ENCODE data around the gene FN1. TPM values are rescaled to one million over a fixed set of nuclear protein-coding genes. Genes with fewer than 3 reads are reported as not detected.

FN1 gene
- total and polyA plus RNA-seq, 2 of the 8 experiments (the other 6 are each of a cell fraction or from before 2014, with no cell fraction given): 42.9 to 109 TPM

- no peak for TF ChIP-seq CHD7 (IDR thresholded peaks at IDR 0.05; ENCODE audit: insufficient replicate concordance, low read length)
These were observed 43.1 kb downstream of the FN1 start (continued) for GRCh38 chr2:215392687-215393270.
